GM18517 (cell line): ENCODE results near the gene TTI1.
"Not testable (repeated sequence)": the region's sequence is repeated elsewhere in the genome, so short reads cannot be mapped to it uniquely, and the experiment has no call there.

ENCODE experiments used
- ATAC-seq: cut with Tn5 transposase; IDR thresholded peaks from one replicate; pipeline ENCODE4 v1.9.1; 2021; ENCODE audit warnings: mild to moderate bottlenecking, moderate library complexity; ENCODE audit not compliant: unreplicated experiment

TTI1 gene

DNA sequence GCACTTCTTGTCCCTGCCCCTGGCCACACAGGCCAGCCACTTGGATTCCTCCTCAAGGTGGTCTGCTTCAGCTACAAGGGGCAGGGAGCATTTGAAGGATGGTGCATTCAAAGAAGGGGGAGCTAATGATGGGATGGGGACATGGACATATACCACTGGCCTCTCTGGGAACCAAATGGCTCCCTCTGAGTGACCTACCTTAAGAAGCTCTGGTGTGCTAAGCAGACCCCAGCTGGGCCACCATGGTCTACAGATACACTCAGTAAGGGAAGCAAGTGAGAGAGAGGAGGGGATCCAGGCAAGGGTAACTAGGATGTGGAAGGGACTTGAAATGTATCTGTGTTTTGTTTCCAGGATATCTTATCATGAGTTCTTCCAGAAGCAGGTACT, 62.4 kb downstream of the TTI1 start:
- no peak for ATAC-seq

DNA sequence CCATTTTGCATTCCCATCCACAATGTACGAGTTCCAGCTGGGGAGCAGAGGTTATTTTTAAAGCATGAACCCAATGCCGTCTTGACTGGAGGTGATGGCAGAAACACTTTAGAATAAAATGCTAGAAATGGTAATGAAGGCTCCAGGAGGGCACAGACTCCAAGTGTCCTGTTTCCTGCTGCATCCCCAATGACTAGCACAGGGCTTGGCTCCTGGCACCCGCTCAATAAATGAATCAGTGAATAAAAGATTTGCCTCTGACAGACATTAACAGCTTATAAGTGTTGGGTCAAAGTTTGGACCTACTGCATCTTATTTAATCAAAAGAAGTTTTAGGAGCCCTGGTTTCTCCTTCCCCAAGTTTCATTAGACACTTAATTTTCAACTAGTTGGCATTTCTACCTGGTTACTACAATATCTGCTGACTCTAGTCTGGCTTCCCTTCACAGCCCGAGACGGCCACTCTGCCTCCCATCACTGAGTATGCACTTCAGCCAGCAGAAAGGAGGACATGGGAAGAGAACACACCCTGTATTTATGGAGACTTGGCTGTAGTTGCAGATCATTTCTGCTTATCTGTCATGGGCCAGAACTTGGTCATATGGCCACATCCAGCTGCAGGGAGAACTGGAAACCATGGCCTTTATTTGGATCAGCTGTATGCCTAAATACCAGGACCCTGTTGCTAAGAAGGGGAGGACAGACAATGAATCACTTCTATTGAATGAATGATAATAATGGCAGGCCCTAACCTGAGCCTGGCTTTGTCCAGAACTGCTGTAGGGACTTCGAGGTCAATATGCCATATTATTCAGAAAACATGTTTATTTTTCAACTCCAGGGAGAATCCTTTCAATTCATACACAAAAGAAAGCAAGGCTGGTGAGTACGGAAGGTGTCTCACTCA, 63.1 kb downstream of the TTI1 start:
- no peak for ATAC-seq

DNA sequence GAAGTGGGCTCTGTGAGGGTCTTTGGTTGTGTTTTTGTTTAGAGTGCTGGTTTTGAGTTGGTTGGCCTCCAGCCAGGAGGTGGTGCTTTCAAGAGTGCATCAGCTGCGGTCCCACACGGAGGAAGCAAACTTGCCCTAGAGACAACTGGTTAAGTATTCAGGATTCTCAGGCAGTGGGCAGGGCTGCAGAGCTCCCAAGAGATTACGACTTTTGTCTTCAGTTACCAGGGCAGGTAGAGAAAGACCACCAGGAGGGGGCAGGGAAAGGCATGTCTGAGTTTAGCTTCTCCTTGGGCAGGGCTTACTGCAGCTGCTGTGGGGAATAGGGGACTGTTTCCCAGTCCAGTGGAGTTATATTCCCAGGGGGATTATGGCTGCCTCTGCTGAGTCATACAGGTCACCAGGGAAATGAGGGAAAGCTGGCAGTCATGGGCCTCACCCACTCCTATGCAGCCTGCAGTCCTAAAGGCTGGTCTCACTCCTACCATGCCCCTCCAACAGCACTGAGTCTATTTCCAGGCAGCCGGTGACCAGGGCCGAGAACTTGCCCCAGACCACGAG, 64.3 kb downstream of the TTI1 start:
- no peak for ATAC-seq

DNA sequence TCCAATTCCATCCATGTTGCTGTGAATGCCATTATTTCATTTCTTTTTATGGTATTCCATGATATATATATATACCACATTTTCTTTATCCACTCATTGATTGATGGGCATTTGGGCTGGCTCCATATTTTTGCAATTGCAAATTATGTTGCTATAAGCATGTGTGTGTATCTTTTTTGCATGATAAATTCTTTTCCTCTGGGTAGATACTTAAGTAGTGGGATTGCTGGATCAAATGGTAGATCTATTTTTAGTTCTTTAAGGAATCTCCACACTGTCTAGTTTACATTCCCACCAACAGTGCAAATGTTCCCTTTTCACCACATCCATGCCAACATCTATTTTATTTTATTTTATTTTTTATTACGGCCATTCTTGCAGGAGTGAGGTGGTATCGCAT, 69.8 kb downstream of the TTI1 start:
- not testable (repeated sequence) for ATAC-seq

DNA sequence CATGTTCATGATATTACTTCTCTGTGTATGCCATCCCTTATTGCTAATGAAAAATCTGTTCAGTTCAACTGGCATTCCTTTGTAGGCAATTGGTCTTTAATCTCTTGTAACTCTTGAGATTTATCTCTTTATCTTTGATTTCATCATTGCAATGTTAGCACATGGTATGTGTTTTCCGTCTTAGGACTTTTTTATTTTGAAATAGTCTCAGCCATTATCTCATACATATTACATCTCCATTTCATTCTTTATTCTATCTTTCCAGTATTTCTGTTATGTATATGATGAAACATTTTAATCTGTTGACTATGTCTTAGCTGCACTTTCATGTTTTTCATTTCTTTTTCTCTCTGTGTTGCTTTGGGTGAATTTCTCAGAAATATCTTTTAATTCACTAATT, 72.2 kb downstream of the TTI1 start:
- no peak for ATAC-seq

DNA sequence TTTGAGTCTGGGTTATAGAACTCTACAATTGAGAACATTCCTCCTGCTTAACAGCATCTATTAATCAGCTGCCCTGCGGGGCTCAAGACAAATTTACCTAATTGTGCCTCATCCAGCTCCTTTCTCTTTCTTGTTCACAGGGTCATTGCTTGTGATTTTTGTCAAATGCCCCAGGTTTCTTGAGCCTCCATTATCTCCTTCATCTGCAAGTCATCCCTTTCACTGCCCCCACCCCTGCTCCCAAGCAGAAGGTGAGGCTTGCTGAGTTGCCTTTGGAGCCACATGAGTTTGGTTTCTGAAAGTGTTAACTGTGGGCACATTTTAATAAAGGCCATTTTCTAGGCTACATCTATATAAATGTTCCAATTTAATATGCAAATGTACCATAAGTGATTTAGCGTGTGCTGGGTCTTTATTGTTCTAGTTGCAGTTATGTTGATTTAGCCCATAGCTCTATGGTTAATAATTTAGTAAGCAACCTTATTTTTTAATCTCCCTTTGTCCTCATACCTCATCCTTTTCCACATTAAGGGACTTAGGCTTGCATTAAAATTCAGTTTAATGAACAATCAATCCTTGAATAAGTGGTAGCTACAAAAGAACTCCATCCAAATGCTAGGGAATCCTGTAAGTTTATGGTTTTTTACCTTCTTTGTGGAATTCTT, 74.3 kb downstream of the TTI1 start:
- no peak for ATAC-seq

DNA sequence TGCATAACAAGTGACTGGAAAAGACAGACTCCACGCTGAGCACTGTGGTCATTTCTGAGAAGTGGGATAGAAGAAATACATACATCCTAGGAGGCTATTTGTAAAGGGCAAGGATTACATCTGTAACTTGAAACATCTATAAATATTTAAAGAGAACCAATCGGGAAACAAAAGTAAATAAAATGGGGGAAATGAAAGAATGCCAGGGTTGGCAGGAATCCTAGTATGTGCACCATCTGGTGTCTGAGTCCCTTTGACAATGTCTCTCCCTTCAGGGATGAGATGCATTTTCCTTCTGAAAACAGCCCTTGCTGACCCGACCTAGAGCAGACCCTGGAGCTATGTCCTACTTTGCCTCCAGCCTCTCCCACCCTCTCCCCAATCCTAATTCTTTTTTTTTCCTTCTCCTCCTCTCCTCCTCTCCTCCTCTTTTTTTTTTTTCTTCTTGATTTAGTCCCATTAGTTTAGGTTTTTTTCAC, 77.1 kb downstream of the TTI1 start:
- ATAC-seq, result no peak

DNA sequence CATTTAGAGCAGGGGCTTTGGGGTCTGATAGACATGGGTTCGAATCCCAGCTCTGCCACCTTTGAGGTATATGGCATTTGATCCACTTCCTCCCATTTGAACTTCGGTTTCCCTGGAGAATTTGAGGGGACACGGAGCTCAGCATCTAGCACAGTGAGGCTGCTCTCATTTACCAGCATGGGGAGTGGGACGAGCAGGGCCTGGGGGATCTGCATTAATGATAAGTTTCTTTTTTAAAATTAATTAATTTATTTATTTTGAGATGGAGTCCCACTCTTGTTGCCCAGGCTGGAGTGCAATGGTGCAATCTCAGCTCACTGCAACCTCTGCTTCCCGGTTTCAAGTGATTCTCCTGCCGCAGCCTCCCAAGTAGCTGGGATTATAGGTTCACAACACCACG, 77.7 kb downstream of the TTI1 start:
- ATAC-seq, result no peak

DNA sequence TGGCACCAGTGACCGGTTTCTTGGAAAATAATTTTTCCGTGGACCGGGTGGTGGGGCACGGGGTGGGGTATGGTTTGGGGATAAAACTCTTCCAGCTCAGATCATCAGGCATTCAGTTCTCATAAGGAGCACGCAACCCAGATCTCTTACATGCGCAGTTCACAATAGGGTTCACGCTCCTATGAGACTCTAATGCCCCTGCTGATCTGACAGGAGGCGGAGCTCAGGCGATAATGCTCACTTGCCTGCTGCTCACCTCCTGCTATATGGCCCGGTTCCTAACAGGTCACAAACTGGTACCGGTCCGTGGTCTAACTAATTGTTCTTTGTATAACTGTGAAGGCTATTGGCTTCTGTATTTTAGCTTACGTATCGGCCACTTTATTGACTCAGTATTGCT, 78.6 kb downstream of the TTI1 start:
- ATAC-seq, result no peak

DNA sequence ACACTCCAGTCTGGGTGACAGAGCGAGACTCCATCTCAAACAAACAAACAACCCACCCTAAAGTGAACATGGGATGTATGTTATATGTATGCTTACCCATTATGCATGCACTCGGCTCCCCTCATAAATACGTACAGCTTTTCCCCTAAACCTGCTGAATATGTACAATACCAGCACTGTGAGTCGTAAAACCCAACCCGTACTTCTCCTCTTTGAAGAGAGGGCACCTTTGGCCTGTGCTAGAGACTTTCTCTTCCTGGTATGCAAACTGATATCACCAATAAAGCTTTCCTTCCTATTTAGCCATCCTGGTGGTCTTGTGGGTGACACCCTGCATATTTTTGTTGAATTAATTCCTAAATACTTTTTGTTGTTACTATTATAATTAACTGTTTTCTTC, 79.1 kb downstream of the TTI1 start:
- ATAC-seq, result no peak

DNA sequence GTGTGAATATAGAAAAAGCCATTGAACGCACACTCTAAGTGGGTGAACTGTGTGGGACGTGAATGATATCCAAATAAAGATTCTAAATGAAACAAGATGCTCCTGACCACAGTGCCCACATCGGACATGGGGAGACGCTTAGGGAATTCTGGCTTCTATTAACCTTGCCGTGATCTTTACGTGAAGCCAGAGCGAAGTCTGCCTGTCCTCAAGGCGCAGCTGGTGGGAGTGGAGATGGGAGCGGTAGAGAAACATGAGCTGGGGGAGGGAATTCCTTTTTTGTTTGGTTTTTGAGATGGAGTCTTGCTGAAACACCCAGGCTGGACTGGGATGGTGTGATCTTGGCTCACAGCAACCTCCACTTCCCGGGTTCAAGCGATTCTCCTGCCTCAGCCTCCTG, 84.3 kb downstream of the TTI1 start:
- ATAC-seq, result no peak

DNA sequence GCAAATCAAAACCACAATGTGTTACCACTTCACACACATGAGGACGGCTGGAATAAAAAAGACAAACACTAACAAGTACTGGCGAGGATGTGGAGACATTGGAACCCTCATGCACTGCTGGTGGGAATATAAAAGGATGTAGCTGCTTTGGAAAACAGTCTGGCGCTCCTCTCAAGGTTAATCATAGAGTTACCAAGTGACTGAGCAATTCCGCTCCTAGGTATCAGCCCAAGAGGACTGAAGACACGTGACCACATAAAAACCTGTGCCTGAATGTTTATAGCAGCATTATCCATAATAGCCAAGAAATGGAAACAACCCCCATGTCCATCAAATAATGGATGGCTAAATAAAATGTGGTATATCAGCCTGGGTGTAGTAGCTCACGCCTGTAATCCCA, 85.3 kb downstream of the TTI1 start:
- no peak for ATAC-seq

DNA sequence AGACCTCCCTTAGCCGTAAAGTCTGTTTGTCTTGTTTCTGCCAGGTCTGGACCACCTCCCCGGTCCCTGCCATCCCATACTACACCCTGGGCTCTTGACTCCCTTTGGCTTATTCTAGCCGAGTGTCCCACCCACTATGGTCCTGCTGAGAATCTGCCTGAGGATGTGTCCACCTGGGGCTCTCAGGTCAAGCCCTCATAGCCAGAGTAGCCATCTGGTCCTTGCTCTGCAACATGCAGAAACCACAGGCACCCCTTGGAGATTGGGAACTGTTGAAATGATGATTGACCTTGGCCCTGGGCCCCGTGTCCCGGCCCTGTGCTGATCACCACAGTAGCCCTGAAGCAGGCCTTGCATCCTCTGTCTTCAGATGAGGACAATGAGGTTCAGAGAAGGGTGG, 86.3 kb downstream of the TTI1 start:
- ATAC-seq, result no peak

DNA sequence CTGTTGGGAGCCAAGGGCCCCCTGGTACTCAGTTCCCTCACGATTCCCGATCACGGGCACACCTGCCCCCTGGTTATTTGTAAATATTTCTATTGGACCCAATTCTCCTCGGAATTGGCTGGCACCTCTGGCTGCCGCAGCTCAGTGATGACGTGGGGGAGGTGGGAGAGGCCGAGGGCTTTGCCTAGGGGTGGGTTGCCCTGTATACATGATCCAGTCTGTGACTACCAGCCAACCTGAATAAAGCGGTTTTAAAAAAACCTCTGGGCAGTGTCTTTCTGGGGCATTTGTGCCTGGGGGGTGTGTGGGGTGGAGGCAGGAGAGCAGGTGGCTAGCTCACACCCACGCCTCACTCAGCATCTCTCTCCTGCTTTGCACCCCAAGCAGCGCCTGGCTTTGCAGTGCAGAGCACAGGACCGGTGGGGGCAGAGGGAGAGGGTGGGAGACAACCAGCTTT, 88.1 kb downstream of the TTI1 start:
- no peak for ATAC-seq

DNA sequence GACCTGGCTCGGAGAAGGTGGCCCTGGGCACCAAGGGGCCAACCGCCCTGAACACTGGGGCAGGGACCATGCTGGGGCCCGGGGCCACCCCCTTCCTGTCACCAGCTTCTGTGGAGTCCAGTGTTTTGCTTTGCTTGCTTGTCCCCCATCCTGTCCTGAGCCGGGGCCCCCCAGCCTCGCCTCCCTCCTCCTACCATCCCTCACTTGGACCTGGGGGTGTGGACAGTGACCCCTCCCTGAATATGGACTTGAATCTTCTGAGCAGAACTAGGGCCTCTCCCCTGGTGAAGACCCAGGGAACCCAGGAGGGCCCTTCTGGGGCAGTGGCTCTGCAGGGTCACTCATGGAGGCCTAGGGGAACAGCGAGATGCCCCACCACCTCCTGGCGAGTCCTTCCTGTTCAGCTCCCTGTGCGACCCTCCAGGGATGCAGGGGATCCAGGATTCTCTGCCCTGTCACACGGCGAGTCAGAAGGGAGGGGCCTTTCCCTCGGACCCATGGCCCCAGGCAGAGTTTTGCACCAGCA, 88.7 kb downstream of the TTI1 start:
- ATAC-seq, result no peak

DNA sequence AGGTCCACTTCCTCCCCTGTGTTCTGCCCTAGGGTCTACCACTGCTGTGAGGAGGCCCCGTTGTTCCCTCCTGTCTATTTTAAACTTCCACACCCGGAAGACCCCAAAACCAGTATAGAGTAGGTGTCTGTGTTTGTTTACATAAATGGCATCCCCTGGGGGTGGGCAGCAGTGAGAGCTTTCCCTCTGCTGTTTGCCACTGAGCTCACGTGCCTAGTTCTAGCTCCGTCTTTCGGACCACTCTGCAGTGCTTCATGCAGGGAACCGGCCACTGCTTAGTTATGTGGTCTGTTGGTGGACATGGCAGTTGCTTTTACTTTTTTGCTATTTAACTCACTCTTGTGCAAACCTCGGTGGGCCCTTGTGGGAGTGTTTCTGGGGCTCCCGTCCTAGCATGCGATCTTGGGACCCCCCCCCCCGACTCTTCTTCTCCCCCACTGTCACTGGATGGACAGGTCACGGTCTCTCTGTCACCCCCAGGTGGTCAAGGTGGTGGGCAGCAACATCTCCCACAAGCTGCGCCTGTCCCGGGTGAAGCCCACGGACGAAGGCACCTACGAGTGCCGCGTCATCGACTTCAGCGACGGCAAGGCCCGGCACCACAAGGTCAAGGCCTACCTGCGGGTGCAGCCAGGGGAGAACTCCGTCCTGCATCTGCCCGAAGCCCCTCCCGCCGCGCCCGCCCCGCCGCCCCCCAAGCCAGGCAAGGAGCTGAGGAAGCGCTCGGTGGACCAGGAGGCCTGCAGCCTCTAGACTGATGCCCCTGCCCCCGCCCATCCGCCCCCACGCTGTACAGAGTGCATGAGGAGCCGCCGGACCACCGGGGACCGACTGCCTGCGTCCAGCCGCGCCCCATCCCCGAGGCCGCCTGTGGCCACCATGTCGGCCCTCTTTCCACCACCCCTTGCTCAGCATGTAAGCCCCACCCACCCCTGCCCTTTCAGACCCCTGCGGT, 89.5 kb downstream of the TTI1 start:
- ATAC-seq, result no peak

DNA sequence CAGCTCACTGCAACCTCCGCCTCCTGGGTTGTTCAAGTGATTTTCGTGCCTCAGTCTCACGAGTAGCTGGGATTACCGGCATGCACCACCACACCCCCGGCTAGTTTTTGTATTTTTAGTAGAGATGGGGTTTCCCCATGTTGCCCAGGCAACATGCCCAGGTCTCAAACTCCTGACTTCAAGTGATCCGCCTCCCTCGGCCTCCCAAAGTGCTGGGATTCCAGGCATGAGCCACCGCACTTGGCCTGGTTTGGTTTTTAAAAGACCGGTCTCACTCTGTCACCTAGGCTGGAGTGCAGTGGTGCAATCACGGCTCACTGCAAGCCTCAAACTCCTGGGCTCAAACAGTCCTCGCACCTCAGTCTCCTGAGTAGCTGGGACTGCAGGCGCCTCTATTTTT, 90.2 kb downstream of the TTI1 start:
- ATAC-seq, result no peak

DNA sequence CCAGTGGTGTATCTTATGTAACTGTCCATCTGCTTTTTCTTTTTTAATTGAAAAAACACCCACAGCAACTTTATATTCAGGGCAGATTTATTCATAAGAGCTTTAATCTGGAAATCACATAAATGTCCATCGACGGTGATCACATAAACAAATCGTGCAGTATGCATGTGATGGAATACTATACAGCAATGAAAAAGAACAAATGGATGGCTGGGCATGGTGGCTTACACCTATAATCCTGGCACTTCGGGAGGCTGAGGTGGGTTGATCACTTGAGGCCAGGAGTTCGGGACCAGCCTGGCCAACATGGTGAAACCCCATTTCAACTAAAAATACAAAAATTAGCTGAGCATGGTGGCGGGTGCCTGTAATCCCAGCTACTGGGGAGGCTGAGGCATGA, 91.3 kb downstream of the TTI1 start:
- no peak for ATAC-seq

DNA sequence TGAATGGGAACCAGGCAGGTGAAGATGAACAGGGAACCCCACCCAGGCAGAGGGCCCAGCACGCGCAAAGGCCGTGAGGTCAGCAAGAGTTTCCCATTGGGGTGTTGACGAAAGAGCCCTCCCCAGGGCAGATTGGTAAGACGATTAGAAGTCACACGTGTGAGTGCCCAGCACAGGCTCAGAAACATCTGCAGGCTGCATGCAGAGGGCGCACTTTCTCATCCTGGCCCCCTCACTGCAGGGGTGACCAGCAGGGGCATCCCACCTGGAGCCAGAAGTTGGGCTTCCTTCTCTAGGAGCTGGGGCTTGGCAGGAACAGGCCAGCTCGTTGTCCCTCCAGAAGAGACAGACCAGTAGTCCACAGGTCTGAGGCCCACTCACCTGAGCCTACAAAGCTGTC, 91.9 kb downstream of the TTI1 start:
- ATAC-seq, result no peak

DNA sequence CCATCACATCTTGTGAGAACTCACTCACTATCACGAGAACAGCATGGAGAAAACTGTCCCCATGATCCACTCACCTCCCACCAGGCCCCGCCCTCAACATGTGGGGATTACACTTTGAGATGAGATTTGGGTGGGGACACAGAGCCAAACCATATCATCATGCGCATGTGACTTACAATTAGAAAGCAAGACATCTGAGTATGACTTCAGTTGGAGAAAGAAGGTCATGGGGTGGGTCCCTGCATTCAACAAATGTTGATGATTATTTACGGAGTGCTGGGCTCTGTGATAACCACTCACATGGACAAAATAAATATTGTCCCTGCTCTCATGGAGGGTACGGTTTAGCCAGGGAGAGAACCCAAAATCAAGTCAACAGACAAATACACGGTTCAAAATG, 92.4 kb downstream of the TTI1 start:
- ATAC-seq, result no peak
